Activated CD8-positive, alpha-beta memory T cell treated with anti-CD3 and anti-CD28 coated beads, Interleukin-2, amount 50 U/mL, for 24 hours (primary cell): ENCODE results near the gene DNAJB6.

Experiments used
- DNase-seq: peaks from one replicate; pipeline ENCODE4 v3.0.0-alpha.2; 2020; ENCODE audit errors: extremely low read depth

The DNAJB6 gene

GRCh38 chr7:157428554-157428945 lies 91.7 kb downstream of the DNAJB6 start:
- DNase-seq = no peak

- no peak for DNase-seq
Observed at GRCh38 chr7:157429001-157429679, 92.3 kb downstream of the DNAJB6 start.

GRCh38 chr7:157429680-157430224 lies 92.9 kb downstream of the DNAJB6 start:
- no peak for DNase-seq

- DNase-seq = no peak
Observed at GRCh38 chr7:157430721-157431120, 93.9 kb downstream of the DNAJB6 start.

GRCh38 chr7:157431173-157431950 lies 94.6 kb downstream of the DNAJB6 start:
- no peak for DNase-seq

- no peak for DNase-seq
Observed at GRCh38 chr7:157431951-157432540, 95.2 kb downstream of the DNAJB6 start.

- no peak for DNase-seq
Observed at GRCh38 chr7:157432541-157432956, 95.7 kb downstream of the DNAJB6 start.

GRCh38 chr7:157432957-157433576 lies 96.3 kb downstream of the DNAJB6 start:
- peak; percentile 21 for DNase-seq

GRCh38 chr7:157433628-157434027 lies 96.8 kb downstream of the DNAJB6 start:
- no peak for DNase-seq

- DNase-seq = no peak
Observed at GRCh38 chr7:157434231-157434630, 97.4 kb downstream of the DNAJB6 start.

GRCh38 chr7:157434701-157435100 lies 97.9 kb downstream of the DNAJB6 start:
- no peak for DNase-seq

GRCh38 chr7:157436076-157436475 lies 99.3 kb downstream of the DNAJB6 start:
- no peak for DNase-seq

- no peak for DNase-seq
Observed at GRCh38 chr7:157436763-157437480, 100.1 kb downstream of the DNAJB6 start.

GRCh38 chr7:157437519-157438061 lies 100.8 kb downstream of the DNAJB6 start:
- DNase-seq = no peak

- DNase-seq = no peak
Observed at GRCh38 chr7:157438121-157439025, 101.6 kb downstream of the DNAJB6 start.

- no peak for DNase-seq
Observed at GRCh38 chr7:157439149-157439548, 102.3 kb downstream of the DNAJB6 start.

GRCh38 chr7:157439761-157440160 lies 103.0 kb downstream of the DNAJB6 start:
- no peak for DNase-seq

- no peak for DNase-seq
Observed at GRCh38 chr7:157440346-157441022, 103.7 kb downstream of the DNAJB6 start.

- no peak for DNase-seq
Observed at GRCh38 chr7:157441023-157441399, 104.2 kb downstream of the DNAJB6 start.

- no peak for DNase-seq
Observed at GRCh38 chr7:157442456-157442855, 105.7 kb downstream of the DNAJB6 start.
